ENCODE measurements around the gene RELT.

RELT gene

GRCh38 chr11:73376160-73376802 lies at the start of gene RELT:
Gene RELT (plus strand): TSS chr11:73376399. CDS start chr11:73389137, 12,738 bp downstream.
- DNase-seq = peak; percentile 98

- DNase-seq = no peak
These were observed 49.0 kb upstream of the RELT start for GRCh38 chr11:73326929-73327811.

GRCh38 chr11:73327812-73328364 lies 48.3 kb upstream of the RELT start:
- no peak for DNase-seq

- no peak for DNase-seq
These were observed 45.6 kb upstream of the RELT start for GRCh38 chr11:73330569-73331093.

- no peak for DNase-seq
These were observed 44.9 kb upstream of the RELT start for GRCh38 chr11:73331138-73331916.

GRCh38 chr11:73333173-73333572 lies 43.0 kb upstream of the RELT start:
- DNase-seq = no peak

GRCh38 chr11:73333640-73334383 lies 42.4 kb upstream of the RELT start:
- no peak for DNase-seq

- no peak for DNase-seq
These were observed 41.6 kb upstream of the RELT start for GRCh38 chr11:73334384-73335203.

GRCh38 chr11:73335204-73335923 lies 40.8 kb upstream of the RELT start:
- peak; percentile 87 to 91 for DNase-seq

- no peak for DNase-seq
These were observed 38.4 kb upstream of the RELT start for GRCh38 chr11:73337846-73338245.

- DNase-seq = no peak
These were observed 37.9 kb upstream of the RELT start for GRCh38 chr11:73338279-73338678.

GRCh38 chr11:73340164-73340563 lies 36.0 kb upstream of the RELT start:
- DNase-seq = no peak

GRCh38 chr11:73342633-73343032 lies 33.6 kb upstream of the RELT start:
- DNase-seq = no peak

GRCh38 chr11:73343076-73343873 lies 32.9 kb upstream of the RELT start:
- no peak for DNase-seq

GRCh38 chr11:73344191-73344607 lies 32.0 kb upstream of the RELT start:
- no peak for DNase-seq

- no peak for DNase-seq
These were observed 30.6 kb upstream of the RELT start for GRCh38 chr11:73345481-73346160.

- no peak for DNase-seq
These were observed 29.8 kb upstream of the RELT start for GRCh38 chr11:73346186-73346935.

- no peak for DNase-seq
These were observed 29.1 kb upstream of the RELT start for GRCh38 chr11:73347067-73347466.

Measured in activated T-cell treated with anti-CD3 and anti-CD28 coated beads, Interleukin-2, amount 50 U/mL, for 48 hours (primary cell).